Measurements from ENCODE around the gene CPNE5. TPM values are rescaled to one million over a fixed set of nuclear protein-coding genes. Genes with fewer than 3 reads are reported as not detected.

CPNE5 gene
- total RNA-seq: 1 to 10 TPM; 5.2 to 5.4 TPM
- long read RNA-seq, donor 1, partial matches to known transcripts: 3 of 4 reads
- long read RNA-seq, donor 1, other reads (novel, unspliced or antisense): 1 of 4 reads
- long read RNA-seq, donor 2, partial matches to known transcripts: 1 of 4 reads
- long read RNA-seq, donor 2, other reads (novel, unspliced or antisense): 3 of 4 reads

DNA sequence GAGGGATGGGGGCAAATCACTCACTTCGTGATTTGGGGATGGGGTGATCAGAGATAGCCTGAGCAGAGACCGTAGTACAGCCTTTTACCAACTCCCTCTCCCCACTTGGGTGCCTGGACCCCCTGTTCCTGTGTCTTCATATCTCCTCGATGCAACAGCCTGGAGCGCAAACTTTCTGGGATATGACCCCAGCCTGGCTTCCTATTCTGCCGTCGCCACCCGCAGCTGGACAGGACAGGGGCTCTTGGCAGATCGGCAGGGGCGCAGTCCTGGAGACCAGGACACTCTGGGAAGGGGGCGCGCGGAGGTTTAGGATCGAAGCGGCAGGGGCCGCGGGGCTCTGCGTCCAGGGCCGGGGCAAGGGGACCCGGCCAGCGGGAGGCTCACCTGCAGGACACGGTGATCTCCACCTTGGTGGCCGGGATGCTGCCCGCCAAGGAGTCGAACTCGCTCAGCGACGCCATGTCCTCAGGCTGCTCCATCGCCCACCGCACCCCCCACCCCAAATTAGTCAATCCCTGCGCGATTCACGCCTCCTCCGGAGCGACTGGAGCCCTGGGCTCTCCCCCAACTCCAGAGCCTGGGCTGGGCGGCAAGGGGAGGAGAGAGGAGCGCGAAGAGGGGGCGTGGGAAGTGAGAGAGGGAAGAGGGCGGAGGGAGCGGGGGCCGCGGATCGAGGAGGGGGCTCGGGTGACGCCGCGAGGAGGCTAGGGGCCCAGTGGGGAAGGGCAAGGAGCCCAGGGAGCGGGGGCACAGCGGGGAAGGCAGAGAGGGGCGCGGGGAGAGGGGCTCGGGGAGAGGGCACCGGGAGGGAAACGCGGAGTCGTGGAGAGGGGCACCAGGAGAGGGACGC, at the start of gene CPNE5:
CPNE5 (minus strand) TSS at position 549 of the 853 bp plus-strand sequence; CDS start at position 482, 67 bp downstream.
- no peak for DNase-seq (ENCODE audit: low spot score)
- intact Hi-C loops (cut with DNase I): loop anchor here in 1 of 2 donors (1.0 kb wide), 1 partner anchor 73 kb away; no protein-coding TSS in a partner anchor

DNA sequence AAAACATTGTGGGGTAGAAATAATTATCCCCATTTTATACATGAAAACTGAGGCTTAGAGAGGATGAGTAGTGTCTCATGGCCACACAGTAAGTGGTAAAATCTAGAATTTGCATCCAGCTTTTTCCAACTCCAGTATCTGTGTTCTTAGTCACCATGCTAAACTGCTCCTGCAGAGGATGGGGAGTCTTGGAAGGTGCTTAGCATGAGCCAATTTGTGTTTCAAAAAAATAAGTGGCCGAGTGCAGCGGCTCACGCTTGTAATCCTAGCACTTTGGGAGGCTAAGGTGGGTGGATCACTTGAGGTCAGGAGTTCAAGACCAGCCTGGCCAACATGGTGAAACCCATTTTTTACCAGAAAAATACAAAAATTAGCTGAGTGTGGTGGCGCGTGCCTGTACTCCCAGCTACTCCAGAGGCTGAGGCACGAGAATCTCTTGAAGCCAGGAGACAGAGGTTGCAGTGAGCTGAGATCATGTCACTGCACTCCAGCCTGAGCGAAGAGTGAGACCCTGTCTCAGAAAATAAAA, 48.9 kb upstream of the CPNE5 start:
- intact Hi-C loops (cut with DNase I): loop anchor here in 1 of 2 donors (5.0 to 10.0 kb wide), 2 partner anchors 127 to 309 kb away; no protein-coding TSS in a partner anchor
- no peak for DNase-seq (ENCODE audit: low spot score)

DNA sequence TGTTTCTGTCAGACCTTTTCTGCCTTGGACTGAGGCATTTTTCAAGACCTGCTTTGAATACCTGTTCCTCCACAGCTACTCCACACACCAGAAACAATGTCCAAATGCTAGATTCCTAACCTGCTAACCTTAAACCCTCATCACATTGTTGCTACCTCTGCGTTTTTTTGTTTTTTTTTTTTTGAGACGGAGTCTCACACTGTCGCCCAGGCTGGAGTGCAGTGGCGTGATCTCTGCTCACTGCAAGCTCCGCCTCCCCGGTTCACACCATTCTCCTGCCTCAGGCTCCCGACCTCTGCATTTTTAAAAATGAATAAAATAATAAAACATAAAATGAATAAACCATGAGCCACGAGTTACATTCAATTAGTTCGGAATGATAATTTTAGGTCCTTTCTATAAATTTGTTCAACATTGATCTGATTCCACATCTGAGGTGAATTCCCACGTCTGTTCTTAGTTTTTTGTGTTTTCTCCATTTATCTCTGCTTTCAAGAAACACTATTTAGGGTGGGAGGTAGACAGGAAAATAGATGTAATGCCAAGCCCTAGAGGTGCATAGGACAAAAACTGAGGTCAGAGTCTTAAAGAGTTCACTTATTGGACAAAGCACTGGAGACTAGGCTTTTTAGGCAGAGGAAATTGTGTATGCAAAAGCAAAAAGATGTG, 47.8 kb upstream of the CPNE5 start:
- intact Hi-C loops (cut with DNase I): loop anchor here in 1 of 2 donors (5.0 to 10.0 kb wide), 2 partner anchors 128 to 310 kb away; no protein-coding TSS in a partner anchor
- DNase-seq (ENCODE audit: low spot score): no peak

DNA sequence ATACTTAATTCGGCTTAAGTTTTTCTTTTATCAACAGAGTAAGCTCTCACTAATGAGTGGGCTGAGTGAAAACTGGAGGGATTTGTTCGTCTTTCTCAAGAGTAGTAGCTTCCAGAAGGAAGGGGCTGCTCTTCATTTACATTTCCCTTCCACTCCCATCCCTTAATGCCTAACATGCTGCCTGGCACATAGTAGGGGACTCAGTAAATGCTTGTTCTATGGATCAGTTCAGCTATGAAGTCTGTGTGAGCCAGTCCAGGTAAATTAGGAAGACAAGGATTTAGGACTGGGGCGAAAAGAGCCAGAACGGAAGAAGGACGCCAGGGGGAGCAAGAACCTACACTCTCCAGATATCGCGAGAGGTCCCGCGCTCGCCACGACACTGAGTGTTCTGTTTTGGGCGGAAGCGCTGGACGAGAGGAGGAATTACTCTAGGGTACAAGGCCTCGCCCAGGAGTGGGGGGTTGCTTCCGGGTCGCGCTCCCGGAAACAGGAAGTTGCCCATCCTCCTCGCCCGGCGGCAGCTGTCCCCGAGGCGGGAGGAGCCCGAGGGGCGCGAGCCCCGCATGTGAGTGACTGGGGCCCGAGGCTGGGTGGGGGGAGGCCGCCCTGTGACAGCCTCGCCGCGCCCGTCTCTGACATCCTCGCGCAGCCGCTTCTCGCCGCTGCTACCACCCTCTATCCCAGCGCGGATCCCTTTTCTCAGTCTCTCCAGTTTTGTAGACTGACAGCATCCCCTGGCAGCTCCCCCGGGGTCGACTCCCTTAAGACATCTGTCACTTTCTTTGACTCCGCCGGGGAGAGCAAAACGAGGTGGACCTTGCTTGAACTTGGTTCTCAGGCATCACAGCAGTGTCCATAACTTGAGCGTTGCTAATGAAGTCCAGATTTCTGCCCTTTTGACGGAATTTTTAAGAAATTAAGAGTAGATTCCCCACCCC, 46.5 kb upstream of the CPNE5 start, which contains the start of gene C6orf89:
C6orf89 (plus strand) TSS at position 492 of the 941 bp plus-strand sequence. CDS start 13,493 bp downstream, outside the sequence.
- intact Hi-C loops (cut with DNase I): loop anchor here in 1 of 2 donors (5.0 to 10.0 kb wide), 2 partner anchors 129 to 312 kb away; no protein-coding TSS in a partner anchor
- DNase-seq (ENCODE audit: low spot score): peak; percentile 99

DNA sequence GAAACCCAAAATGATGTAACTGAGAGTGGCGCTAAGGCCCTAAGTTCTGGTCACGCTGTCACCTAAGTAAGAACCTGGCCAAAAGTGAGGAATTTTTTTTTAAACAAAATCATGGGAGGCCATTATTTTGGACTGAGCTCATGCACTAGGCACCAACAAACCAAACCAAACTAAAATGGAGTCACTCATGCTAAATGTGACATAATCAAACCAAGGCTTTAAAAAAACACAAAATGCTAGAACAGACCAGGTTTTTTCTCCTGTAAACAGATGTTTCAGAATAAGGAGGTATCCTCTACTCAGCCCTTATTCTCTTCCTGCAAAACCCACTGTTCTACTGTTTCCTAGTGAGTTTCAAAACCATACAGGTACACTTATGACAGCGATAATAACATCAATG, 45.4 kb upstream of the CPNE5 start:
- intact Hi-C loops (cut with DNase I): loop anchor here in 1 of 2 donors (5.0 to 10.0 kb wide), 2 partner anchors 130 to 313 kb away; no protein-coding TSS in a partner anchor
- no peak for DNase-seq (ENCODE audit: low spot score)

DNA sequence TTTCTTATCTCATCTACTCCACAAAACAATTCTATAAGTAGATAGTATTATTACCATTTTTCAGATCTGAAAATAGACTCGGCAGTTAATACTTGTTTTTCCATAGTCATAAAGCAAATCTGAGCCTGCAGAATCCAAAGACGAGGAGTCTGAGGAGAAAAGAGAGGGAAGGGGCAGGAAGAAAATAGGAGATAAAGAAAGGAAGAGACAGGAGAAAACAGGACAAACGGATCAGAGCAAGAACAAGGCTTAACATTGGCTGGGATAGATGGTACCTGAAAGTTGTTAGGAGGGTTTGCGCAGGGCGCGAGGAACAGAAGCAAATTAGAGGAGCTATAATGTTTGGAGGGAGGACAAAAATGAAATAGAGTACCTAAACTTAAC, 36.0 kb upstream of the CPNE5 start:
- no peak for DNase-seq (ENCODE audit: low spot score)
- intact Hi-C loops (cut with DNase I): no loop called here

DNA sequence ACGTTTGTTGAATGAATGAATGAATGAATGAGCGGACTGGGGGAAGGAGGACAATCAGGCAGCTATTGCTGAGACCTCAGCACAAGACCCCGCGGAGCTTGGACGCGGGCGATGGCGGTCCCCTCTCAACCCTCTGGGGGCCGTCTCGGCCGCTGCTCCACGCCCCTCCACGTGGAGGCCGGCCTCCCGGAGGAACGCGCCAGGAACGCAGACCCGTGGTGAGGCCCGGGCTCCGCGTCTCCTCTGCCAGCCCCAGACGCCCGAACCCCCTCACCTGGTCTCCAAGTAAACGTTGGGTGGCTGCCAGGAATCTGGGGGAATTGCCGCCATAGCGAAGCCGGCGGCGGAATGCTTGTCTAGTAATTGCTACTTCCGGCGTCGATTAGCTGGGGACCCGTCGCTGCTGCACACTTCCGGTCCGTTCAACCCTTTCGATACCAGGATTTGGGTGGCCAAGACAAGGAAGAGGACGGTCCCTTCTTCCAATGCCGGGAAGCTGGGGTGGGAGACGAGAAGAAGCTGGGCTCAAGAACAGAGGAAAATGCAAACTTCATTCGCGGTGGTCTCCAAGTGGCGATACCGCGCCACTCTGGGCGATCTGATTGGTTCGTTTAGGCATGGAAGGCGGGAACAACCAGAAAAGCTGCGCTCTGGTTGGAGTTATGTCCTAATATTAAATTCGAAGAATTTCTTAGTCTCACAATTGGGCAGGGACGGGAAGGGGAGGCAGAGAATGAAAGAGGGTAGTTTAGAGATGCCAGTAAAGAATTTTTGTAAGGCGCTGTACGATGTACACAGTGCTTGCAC, 35.4 kb upstream of the CPNE5 start, which contains the start of gene PPIL1:
PPIL1 (minus strand) TSS at position 361 of the 807 bp plus-strand sequence; CDS start at position 330, 31 bp downstream.
- peak; percentile 95 for DNase-seq (ENCODE audit: low spot score)
- intact Hi-C loops (cut with DNase I): no loop called here

DNA sequence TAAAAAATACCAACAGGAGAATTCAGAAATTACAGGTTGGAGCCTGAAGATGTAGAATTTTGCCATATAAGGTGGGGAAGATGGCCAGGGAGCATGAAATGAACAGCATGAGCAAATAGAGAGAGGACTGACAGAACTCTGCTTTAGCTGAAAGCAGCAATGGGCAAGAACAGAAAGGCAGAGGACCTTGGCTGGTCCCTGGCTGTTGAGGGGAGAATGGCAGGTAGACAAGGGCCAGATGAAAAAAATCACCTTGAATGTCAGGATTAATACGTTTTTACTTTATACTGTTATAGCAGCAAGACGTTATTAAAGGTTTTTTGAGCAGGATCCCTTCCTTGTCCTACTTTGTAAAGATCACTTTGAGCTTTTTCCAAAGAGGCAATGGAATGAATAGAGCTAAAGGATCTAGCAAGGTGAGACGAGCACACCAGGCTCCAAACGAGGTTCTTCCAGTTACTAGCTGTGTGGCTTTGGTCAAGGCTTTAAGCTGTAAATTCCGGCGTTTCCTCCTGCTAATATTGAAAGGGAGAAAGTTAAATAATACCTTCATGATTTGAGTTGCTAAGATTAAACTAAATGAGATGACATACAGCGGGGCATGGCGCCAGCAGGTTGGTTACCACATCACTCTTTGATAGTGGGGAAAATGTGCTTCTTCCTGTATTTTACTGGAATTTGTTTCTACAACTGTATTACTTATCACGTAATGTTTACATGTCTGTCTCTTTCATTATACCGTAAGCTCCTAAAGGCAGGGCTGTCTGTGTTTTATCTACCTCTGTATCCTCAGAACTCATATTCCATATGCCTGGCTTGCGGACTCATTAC, 34.6 kb upstream of the CPNE5 start:
- intact Hi-C loops (cut with DNase I): no loop called here
- DNase-seq (ENCODE audit: low spot score): no peak

DNA sequence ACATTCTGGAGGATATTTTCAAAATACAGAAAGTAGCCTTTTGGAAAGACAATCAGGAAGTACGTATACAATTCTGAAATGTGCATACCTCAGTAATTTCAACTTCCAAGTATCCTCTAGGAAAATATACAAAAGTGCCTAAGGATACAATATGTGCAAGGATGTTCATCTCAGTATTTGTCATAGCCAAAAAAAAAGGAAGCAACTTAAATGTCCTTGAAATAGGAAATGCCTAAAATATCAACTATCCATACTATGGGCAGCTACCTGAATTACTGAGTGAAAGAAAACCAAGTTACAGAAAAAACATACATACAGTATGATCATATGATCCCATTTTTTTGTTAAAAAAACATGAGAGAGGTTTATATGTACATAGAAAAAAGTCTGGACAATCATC, 33.9 kb upstream of the CPNE5 start:
- DNase-seq (ENCODE audit: low spot score): no peak
- intact Hi-C loops (cut with DNase I): no loop called here

DNA sequence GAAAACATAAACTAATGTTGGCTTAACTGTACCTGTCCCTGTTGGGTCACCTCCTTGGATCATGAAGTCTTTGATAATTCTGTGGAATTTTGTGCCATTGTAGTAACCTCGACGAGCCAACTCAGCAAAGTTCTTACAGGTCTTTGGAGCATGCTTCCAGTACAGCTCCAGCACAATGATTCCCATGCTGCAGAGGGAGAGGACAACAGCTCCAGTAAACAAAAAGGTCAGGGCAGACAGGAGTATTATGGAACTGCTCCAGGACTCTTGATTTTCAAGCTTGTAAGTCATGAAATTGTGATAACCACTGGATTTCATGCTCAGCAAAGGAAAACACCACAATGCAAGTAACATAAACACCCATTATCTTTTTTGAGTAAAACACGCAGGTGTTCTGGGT, 32.4 kb upstream of the CPNE5 start:
- intact Hi-C loops (cut with DNase I): no loop called here
- DNase-seq (ENCODE audit: low spot score): no peak

DNA sequence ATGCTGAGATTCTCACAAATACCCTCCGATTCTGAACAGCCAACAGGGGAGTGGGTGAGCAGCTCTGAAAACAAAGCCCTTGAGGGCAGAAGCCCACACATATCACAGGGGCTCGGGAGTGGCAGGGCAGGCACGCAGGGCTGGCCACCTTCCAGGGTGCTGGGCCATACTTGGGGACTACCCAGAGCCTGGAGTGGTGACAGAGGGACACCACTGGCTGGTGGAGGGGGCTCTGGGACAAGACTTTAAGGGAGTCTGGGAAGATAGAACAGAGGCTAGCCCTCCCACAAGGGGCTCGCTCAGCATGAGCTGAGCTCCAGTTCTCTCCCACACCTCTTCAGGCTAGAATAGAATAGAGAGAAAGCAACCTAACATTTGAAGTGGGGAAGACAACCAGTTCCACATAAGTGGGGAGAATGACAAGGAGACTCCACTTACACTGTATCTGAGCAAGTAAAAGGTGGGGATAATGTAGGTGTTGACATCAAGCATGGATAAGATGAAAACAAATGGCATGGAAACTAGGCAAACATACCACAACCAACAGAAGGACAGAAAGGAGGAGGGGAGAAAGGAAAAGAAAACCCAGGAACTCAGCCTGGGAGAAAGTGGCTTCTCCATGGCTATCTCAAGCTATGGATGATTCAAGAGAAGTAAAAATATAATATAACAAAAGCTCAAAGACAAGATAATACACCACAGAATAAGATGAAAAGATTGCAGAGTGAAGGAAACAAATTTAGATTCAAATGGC, 28.4 kb upstream of the CPNE5 start:
- no peak for DNase-seq (ENCODE audit: low spot score)
- intact Hi-C loops (cut with DNase I): no loop called here

DNA sequence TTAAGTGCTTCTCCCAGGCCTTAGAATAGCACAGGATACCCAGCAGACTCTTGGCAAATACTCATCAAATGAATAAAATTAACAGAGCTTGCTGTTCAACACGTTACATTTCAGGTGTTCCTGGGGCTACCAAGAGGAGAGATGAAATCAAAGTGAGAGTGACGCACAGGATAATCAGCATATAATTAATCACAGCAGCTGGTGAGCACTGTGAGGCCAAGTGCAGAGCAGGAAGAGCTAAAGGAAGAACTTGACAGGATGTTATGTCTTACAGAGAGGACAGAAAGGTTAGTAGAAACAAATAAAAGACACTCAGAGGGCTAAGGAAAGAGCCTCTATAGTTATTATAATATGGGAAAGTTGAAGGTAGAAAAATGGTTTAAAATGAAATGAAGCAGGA, 26.6 kb upstream of the CPNE5 start:
- intact Hi-C loops (cut with DNase I): no loop called here
- DNase-seq (ENCODE audit: low spot score): no peak

DNA sequence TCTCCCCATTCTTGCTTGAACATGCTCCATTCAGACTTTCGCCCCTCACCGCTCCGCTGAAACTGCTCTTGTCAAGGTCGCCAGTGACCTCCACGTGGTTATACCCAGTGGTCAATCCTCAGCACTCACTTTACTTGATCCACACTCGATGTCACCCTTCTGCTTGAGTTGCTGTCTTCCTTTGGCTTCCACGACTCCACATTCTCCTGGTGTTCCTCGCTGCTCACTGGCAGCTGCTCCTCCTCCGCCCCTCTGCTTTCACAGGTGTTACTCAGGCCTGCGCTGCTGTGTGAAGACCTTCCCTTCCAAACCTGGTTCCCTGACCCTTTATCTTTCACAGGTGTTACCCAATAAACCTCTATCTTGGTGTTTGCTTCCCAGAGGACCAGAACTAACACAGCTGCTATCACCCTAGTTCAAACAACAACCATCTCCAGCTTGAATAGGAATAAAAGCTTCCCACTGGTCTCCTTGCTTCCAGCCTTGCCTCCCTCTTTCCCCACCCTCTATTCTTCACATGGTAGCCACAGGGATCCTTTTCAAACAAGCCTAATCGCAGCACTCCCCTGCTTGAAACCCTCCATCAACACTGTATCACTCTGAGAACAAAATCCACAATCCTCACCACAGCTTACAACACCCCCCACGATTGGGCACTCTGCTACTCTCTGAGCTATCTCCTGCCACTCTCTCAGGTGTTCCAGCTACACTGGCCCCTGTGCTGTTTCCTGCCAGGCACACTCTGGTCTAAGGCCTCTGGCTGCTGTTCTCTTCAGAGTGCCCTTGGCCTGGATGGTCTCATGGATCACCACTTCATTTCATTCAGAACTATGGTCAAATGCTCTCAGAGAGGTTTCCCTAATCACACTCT, 24.7 kb upstream of the CPNE5 start:
- intact Hi-C loops (cut with DNase I): no loop called here

DNA sequence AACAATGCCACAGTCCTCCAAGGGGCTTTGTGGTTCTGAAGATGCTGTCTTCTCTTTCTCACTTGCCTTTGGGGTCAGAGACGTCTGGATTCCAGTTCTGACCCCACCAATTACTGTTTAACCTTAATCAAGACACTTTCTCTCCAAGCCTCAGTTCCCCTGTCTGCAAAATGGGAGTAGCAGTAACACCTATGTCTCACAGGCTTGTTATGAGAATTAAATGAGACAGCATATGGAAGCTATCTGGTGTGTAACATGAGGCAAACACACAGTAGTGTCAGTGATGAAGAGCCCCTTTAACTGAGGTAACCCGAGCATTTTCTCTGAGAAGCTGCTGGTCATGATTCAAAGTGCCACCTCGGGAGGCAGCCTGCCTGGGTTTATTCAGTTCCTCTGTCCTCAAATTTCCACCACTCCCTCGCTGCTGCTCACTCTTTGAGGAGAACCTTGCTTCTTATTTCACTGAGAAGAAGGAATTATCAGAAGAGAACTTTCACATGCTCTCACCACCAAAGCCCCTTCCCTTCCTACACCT, 23.7 kb upstream of the CPNE5 start:
- DNase-seq (ENCODE audit: low spot score): no peak
- intact Hi-C loops (cut with DNase I): no loop called here

More for the DNA sequence above, 24.7 kb upstream of the CPNE5 start:
- DNase-seq (ENCODE audit: low spot score): no peak

Measured in posterior vena cava (tissue), 2 donors.